Mesenchymal stem cell (in vitro differentiated cells and primary cell): ENCODE results near the gene ZNF81.
A peak's percentile ranks its signal among the peaks of the same experiment; 100 is the strongest.

Experiments
- DNase-seq: peaks from one replicate; pipeline ENCODE4 v3.0.0-alpha.2; 2013
- H2AFZ ChIP-seq: one replicate; pipeline ENCODE4 v1.6.1; 2013; ENCODE audit warnings: low read depth, mild to moderate bottlenecking, control low read depth, inconsistent platforms, low read length, moderate library complexity
- H2AK5ac ChIP-seq: 2 replicates; pipeline ENCODE4 v1.6.1; 2013; ENCODE audit warnings: low read length, moderate library complexity, mild to moderate bottlenecking, inconsistent platforms; ENCODE audit not compliant: severe bottlenecking
- H2BK120ac ChIP-seq: one replicate; pipeline ENCODE4 v1.6.1; 2013; ENCODE audit warnings: low read depth, mild to moderate bottlenecking, inconsistent platforms, low read length, moderate library complexity
- H2BK12ac ChIP-seq, 2 experiments: one replicate each; pipeline ENCODE4 v1.6.1; 2013; ENCODE audit warnings: inconsistent platforms in 2 of 2, low read length in 2 of 2, mild to moderate bottlenecking in 2 of 2, moderate library complexity in 2 of 2, control low read depth in 1 of 2
- H2BK15ac ChIP-seq: one replicate; pipeline ENCODE4 v1.6.1; 2013; ENCODE audit warnings: mild to moderate bottlenecking, low read depth, inconsistent platforms; ENCODE audit not compliant: poor library complexity, severe bottlenecking
- H2BK5ac ChIP-seq: 2 replicates; pipeline ENCODE4 v1.6.1; 2013; ENCODE audit warnings: low read depth, mild to moderate bottlenecking, low read length, control low read depth, inconsistent platforms; ENCODE audit not compliant: poor library complexity, severe bottlenecking
- H3K14ac ChIP-seq, 2 experiments: one replicate each; pipeline ENCODE4 v1.6.1; 2013; ENCODE audit warnings: inconsistent platforms in 2 of 2, low read length in 2 of 2, control low read depth in 1 of 2, mild to moderate bottlenecking in 1 of 2, moderate library complexity in 1 of 2
- H3K18ac ChIP-seq, 2 experiments: one replicate each; pipeline ENCODE4 v1.6.1; 2013; ENCODE audit warnings: inconsistent platforms in 2 of 2, low read length in 2 of 2, control low read depth in 1 of 2, low read depth in 1 of 2, mild to moderate bottlenecking in 1 of 2
- H3K23ac ChIP-seq, 2 experiments: one replicate each; pipeline ENCODE4 v1.6.1; 2013; ENCODE audit warnings: inconsistent platforms in 2 of 2, low read length in 2 of 2, mild to moderate bottlenecking in 2 of 2, moderate library complexity in 2 of 2, control low read depth in 1 of 2
- H3K27ac ChIP-seq: 2 replicates; pipeline ENCODE4 v1.5.1; 2013; ENCODE audit warnings: mild to moderate bottlenecking, moderate library complexity, low read length, control low read depth, inconsistent platforms; ENCODE audit not compliant: poor library complexity, severe bottlenecking
- H3K27me3 ChIP-seq, 2 experiments: 2 replicates each; pipeline versions ENCODE4 v1.6.1 to v1.7.0; 2013; ENCODE audit warnings: low read length in 2 of 2, mild to moderate bottlenecking in 2 of 2, moderate library complexity in 2 of 2, control low read depth in 1 of 2, inconsistent platforms in 1 of 2; ENCODE audit not compliant: control insufficient read depth in 1 of 2, insufficient read depth in 1 of 2
- H3K36me3 ChIP-seq, 2 experiments: 2 replicates each; pipeline versions ENCODE4 v1.6.1 to v1.7.0; 2013; ENCODE audit warnings: low read length in 2 of 2, control low read depth in 1 of 2, inconsistent platforms in 1 of 2, low read depth in 1 of 2, mild to moderate bottlenecking in 1 of 2; ENCODE audit not compliant: insufficient read depth in 2 of 2, control insufficient read depth in 1 of 2
- H3K4ac ChIP-seq, 2 experiments: one replicate each; pipeline ENCODE4 v1.6.1; 2013; ENCODE audit warnings: inconsistent platforms in 2 of 2, low read length in 2 of 2, mild to moderate bottlenecking in 2 of 2, moderate library complexity in 2 of 2, control low read depth in 1 of 2, low read depth in 1 of 2
- H3K4me1 ChIP-seq: 2 replicates; pipeline ENCODE4 v1.6.1; 2013; ENCODE audit warnings: low read depth, low read length, control low read depth; ENCODE audit not compliant: control insufficient read depth, insufficient read depth
- H3K4me2 ChIP-seq: 2 replicates; pipeline ENCODE4 v1.6.1; 2013; ENCODE audit warnings: low read length, mild to moderate bottlenecking, inconsistent platforms; ENCODE audit not compliant: poor library complexity, severe bottlenecking
- H3K4me3 ChIP-seq, 2 experiments: 2 replicates each; pipeline versions ENCODE4 v1.5.1 to v1.7.0; 2013; ENCODE audit warnings: low read length in 2 of 2, mild to moderate bottlenecking in 2 of 2, control low read depth in 1 of 2, low read depth in 1 of 2; ENCODE audit not compliant: insufficient read depth in 1 of 2
- H3K79me1 ChIP-seq: replicated peaks from 2 replicates; pipeline ENCODE4 v1.6.1; 2013; ENCODE audit warnings: mild to moderate bottlenecking, control low read depth, low read length, inconsistent platforms; ENCODE audit not compliant: poor library complexity, severe bottlenecking
- H3K9ac ChIP-seq: 2 replicates; pipeline ENCODE4 v1.7.0; 2013; ENCODE audit warnings: mild to moderate bottlenecking, low read length, moderate library complexity
- H3K9me3 ChIP-seq: 2 replicates; pipeline ENCODE4 v1.7.0; 2013; ENCODE audit warnings: mild to moderate bottlenecking, low read length; ENCODE audit not compliant: control insufficient read depth
- H4K8ac ChIP-seq: one replicate; pipeline ENCODE4 v1.6.1; 2013; ENCODE audit warnings: inconsistent platforms, mild to moderate bottlenecking, low read length, moderate library complexity
- H4K91ac ChIP-seq: one replicate; pipeline ENCODE4 v1.6.1; 2013; ENCODE audit warnings: mild to moderate bottlenecking, low read length, inconsistent platforms
- WGBS: methylation state at CpG from one replicate; pipeline ENCODE4 v1.1.7; 2013; ENCODE audit warnings: mixed read lengths; 5-methylcytosine and 5-hydroxymethylcytosine counted together

ZNF81 gene

DNA sequence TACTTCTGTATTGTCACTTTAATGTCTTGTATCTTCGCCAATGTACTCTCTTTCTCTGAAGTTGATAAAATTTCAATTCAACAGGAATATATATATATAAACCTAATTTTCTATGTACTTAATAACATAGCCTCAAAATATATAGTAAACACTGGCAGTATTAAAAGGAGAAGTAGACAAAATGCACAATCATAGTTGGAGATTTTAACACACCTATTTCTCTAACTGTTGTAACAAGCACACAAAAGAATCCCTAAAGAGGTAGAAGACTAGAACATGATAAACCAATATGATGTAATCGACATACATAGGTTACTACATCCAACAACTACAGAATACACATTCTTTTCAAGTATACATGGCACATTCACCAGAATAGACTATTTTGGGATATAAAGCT, 65.5 kb downstream of the ZNF81 start:
- Histone ChIP-seq H3K4me1 (no peaks in the 10 kb centered on the region), H3K14ac (no peak overlapping the region), H3K36me3 (peaks cover 0 to 13% of the 10 kb centered on the region in 2 experiments), H3K18ac (no peak overlapping the region), H2AK5ac (no peak overlapping the region), H3K4ac (no peak overlapping the region), H2BK12ac (no peak overlapping the region), H3K4me3 (no peak overlapping the region), H3K27me3 (no peaks in the 10 kb centered on the region), H3K27ac (no peak overlapping the region), H3K9ac (no peak overlapping the region), H3K23ac (no peak overlapping the region), H4K91ac (no peak overlapping the region), H3K9me3 (peaks cover 32% of the 10 kb centered on the region), H4K8ac (no peak overlapping the region), H3K79me1 (no peaks in the 10 kb centered on the region), H2BK15ac (no peak overlapping the region), H2AFZ (no peak overlapping the region), H2BK120ac (no peak overlapping the region), H3K4me2 (no peak overlapping the region), H2BK5ac (no peak overlapping the region)
- no CpG with 5 or more reads among the region's 2 CpGs for WGBS
- DNase-seq = no peak

DNA sequence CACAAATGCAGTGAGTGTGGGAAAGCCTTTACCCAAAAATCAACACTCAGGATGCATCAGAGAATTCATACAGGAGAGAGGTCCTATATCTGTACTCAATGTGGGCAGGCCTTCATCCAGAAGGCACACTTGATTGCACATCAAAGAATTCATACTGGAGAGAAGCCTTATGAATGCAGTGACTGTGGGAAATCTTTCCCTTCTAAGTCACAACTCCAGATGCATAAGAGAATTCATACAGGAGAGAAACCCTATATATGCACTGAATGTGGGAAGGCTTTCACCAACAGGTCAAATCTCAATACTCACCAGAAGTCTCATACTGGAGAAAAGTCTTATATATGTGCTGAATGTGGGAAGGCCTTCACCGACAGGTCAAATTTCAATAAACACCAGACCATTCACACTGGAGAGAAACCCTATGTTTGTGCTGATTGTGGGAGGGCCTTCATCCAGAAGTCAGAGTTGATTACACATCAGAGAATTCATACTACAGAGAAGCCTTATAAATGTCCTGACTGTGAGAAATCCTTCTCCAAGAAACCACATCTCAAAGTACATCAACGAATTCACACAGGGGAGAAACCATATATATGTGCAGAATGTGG, 79.3 kb downstream of the ZNF81 start:
- no peak overlapping the region for H3K23ac ChIP-seq
- no peak overlapping the region for H3K27ac ChIP-seq
- no peak overlapping the region for H4K91ac ChIP-seq
- WGBS = no CpG with 5 or more reads among the region's 2 CpGs
- no peak for DNase-seq
- no peak overlapping the region for H3K4ac ChIP-seq
- no peak overlapping the region for H3K4me2 ChIP-seq
- H3K36me3 ChIP-seq = peaks cover 0 to 21% of the 10 kb centered on the region in 2 experiments
- H2BK120ac ChIP-seq = no peak overlapping the region
- no peaks in the 10 kb centered on the region for H3K4me1 ChIP-seq
- H2BK15ac ChIP-seq = no peak overlapping the region
- H3K9ac ChIP-seq = no peak overlapping the region
- peaks cover 94% of the 10 kb centered on the region for H3K9me3 ChIP-seq
- H3K14ac ChIP-seq = no peak overlapping the region
- no peak overlapping the region for H3K18ac ChIP-seq
- H2BK12ac ChIP-seq = no peak overlapping the region
- no peak overlapping the region for H2BK5ac ChIP-seq
- H3K4me3 ChIP-seq = peak overlapping the region in 1 of 2 experiments; percentile 30
- no peak overlapping the region for H2AFZ ChIP-seq
- H4K8ac ChIP-seq = no peak overlapping the region
- H3K27me3 ChIP-seq = no peaks in the 10 kb centered on the region
- H3K79me1 ChIP-seq = no peaks in the 10 kb centered on the region
- no peak overlapping the region for H2AK5ac ChIP-seq

DNA sequence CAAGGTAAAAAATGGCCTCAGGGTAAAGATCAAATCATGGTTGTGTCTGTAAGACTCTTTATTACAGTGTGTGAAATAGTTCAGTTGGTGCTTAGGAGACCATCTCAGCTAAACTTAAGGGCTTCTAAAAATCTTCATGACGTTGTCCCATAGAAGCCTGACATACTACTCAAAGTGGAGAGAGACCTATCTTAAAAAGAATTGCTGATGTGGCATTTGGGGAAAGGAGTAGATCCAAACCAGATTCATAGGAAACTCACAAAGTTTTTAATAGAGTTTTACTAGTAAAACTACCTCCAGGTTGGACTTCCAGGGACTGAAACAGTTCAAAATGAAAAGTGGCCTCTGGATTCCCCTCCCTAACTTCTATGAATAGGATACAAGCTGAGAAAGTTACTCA, 81.6 kb downstream of the ZNF81 start:
- H3K4ac ChIP-seq = no peak overlapping the region
- H2BK120ac ChIP-seq = no peak overlapping the region
- no peak overlapping the region for H3K14ac ChIP-seq
- no peak overlapping the region for H4K8ac ChIP-seq
- no peaks in the 10 kb centered on the region for H3K4me1 ChIP-seq
- DNase-seq = no peak
- H3K9ac ChIP-seq = no peak overlapping the region
- no peak overlapping the region for H3K18ac ChIP-seq
- H3K36me3 ChIP-seq = peaks cover 4 to 21% of the 10 kb centered on the region in 2 experiments
- H2BK5ac ChIP-seq = no peak overlapping the region
- H2BK15ac ChIP-seq = no peak overlapping the region
- H3K4me2 ChIP-seq = no peak overlapping the region
- H3K23ac ChIP-seq = no peak overlapping the region
- H2AFZ ChIP-seq = no peak overlapping the region
- H3K27me3 ChIP-seq = no peaks in the 10 kb centered on the region
- H3K4me3 ChIP-seq = no peak overlapping the region
- peaks cover 95% of the 10 kb centered on the region for H3K9me3 ChIP-seq
- H2BK12ac ChIP-seq = no peak overlapping the region
- H3K79me1 ChIP-seq = no peaks in the 10 kb centered on the region
- no CpG with 5 or more reads among the region's 1 CpG for WGBS
- H3K27ac ChIP-seq = no peak overlapping the region
- H2AK5ac ChIP-seq = no peak overlapping the region
- no peak overlapping the region for H4K91ac ChIP-seq

DNA sequence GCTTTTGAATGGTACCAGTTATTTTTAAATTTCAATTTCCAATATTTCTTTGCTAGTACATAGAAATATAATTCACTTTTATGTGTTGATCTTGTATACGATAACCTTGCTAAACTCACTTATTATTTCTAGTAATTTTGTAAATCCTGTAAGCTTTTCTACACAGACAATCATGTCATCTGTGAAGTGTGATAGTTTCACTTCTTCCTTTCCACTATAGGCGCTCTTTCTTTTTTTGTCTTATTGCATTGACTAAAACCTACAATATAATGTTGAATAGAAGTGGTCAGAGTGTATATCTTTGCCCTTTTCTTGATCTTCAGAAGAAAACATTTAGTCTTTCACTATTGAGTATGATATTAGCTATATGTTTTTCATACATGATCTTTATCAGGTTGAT, 90.5 kb downstream of the ZNF81 start:
- H3K79me1 ChIP-seq = no peaks in the 10 kb centered on the region
- no peak overlapping the region for H3K18ac ChIP-seq
- no peak overlapping the region for H3K4me2 ChIP-seq
- H3K36me3 ChIP-seq = no peaks in the 10 kb centered on the region
- no peak overlapping the region for H3K4ac ChIP-seq
- no peak overlapping the region for H2AFZ ChIP-seq
- no CpG with 5 or more reads among the region's 2 CpGs for WGBS
- no peak overlapping the region for H2BK12ac ChIP-seq
- H3K23ac ChIP-seq = no peak overlapping the region
- peaks cover 48% of the 10 kb centered on the region for H3K9me3 ChIP-seq
- H4K8ac ChIP-seq = no peak overlapping the region
- no peak overlapping the region for H2BK5ac ChIP-seq
- H3K4me3 ChIP-seq = no peak overlapping the region
- DNase-seq = no peak
- no peaks in the 10 kb centered on the region for H3K4me1 ChIP-seq
- H3K9ac ChIP-seq = no peak overlapping the region
- H3K27me3 ChIP-seq = no peaks in the 10 kb centered on the region
- no peak overlapping the region for H2AK5ac ChIP-seq
- no peak overlapping the region for H2BK120ac ChIP-seq
- no peak overlapping the region for H3K27ac ChIP-seq
- H4K91ac ChIP-seq = no peak overlapping the region
- no peak overlapping the region for H3K14ac ChIP-seq
- H2BK15ac ChIP-seq = no peak overlapping the region
